GM12891 (cell line): ENCODE measurements around the gene CPTP.
"Not testable (repeated sequence)": the region's sequence is repeated elsewhere in the genome, so short reads cannot be mapped to it uniquely, and the experiment has no call there.

Experiments
- DNase-seq: peaks from one replicate; pipeline ENCODE4 v3.0.0; 2011; ENCODE audit warnings: low spot score; ENCODE audit not compliant: insufficient read length
- FAIRE-seq: peaks from 2 replicates; lab custom pipeline; 2011; peaks lifted over from hg19 to GRCh38; lab: Jason Lieb, UNC
- PAX5 ChIP-seq: IDR thresholded peaks from 2 replicates; pipeline ENCODE4 v1.6.1; 2011; ENCODE audit warnings: low read length, moderate library complexity, mild to moderate bottlenecking; ENCODE audit not compliant: insufficient read depth, severe bottlenecking
- POLR2A ChIP-seq: IDR thresholded peaks from 2 replicates; pipeline ENCODE4 v1.6.1; 2011; ENCODE audit warnings: low read depth, low read length, control low read depth
- POLR2AphosphoS5 ChIP-seq: IDR thresholded peaks from 2 replicates; pipeline ENCODE4 v1.6.1; 2011; ENCODE audit warnings: low read depth, low read length, control low read depth
- POU2F2 ChIP-seq: IDR thresholded peaks from 2 replicates; pipeline ENCODE4 v1.6.1; 2011; ENCODE audit warnings: low read depth, mild to moderate bottlenecking, control low read depth, low read length, moderate library complexity
- SPI1 ChIP-seq: IDR thresholded peaks from 2 replicates; pipeline ENCODE4 v1.6.1; 2011; ENCODE audit warnings: low read depth, low read length, control low read depth
- TAF1 ChIP-seq: IDR thresholded peaks from 2 replicates; pipeline ENCODE4 v1.6.1; 2011; ENCODE audit warnings: low read depth, low read length, control low read depth

Gene CPTP

GRCh38 chr1:1361982-1362423, 37.4 kb downstream of the CPTP start:
- no peak for TF ChIP-seq PAX5
- FAIRE-seq = no peak
- DNase-seq = no peak

- FAIRE-seq (no peak), DNase-seq (no peak)
- no peak for TF ChIP-seq PAX5
- no peak for TF ChIP-seq POLR2A
- no peak for TF ChIP-seq SPI1
Measured at GRCh38 chr1:1364266-1364665, 39.7 kb downstream of the CPTP start.

DNA sequence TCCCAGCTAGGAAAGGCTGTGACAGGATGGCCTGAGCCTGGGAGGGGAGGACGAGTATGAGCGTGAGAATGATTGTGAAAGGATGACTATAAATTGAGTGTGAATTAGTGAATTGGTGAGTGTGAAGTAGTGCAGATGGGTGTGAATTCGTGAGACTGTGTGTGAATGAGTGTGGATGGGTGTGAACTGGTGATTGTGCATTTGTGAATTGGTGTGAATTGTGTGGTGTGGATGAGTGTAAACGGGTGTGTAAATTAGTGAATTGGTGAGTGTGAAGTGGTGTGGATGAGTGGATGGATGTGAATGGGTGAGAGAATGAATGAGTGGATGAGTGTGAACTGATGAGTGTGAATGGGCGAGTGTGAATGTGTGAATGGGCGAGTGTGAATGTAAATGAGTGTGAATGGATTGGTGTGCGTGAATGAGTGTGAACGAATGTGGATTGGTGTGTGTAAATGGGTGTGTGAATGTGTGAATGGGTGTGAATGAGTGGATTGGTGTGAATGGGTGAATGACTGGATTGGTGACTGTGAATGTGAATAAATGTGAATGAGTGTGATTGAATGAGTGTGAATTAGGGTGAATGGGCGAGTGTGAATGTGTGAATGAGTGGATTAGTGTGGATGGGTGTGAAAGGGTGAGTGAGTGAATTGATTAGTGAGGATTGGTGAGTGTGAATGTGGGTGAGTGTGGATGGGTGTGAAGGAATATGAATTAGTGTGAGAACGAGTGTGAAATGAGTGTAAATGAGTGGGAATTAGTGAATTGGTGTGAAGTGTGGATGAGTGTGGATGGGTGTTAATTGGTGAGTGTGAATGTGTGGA, 41.5 kb downstream of the CPTP start:
- peak; percentile 80 for FAIRE-seq
- no peak for TF ChIP-seq POLR2A
- no peak for TF ChIP-seq SPI1
- TF ChIP-seq PAX5 = no peak
- TF ChIP-seq POLR2AphosphoS5 = no peak
- TF ChIP-seq TAF1 = no peak
- no peak for TF ChIP-seq POU2F2
- DNase-seq = no peak

- TF ChIP-seq POLR2AphosphoS5 = no peak
- no peak for TF ChIP-seq POU2F2
- TF ChIP-seq PAX5 = no peak
- FAIRE-seq (peak; percentile 50), DNase-seq (no peak)
Measured at GRCh38 chr1:1366699-1367066, 42.1 kb downstream of the CPTP start.

DNA sequence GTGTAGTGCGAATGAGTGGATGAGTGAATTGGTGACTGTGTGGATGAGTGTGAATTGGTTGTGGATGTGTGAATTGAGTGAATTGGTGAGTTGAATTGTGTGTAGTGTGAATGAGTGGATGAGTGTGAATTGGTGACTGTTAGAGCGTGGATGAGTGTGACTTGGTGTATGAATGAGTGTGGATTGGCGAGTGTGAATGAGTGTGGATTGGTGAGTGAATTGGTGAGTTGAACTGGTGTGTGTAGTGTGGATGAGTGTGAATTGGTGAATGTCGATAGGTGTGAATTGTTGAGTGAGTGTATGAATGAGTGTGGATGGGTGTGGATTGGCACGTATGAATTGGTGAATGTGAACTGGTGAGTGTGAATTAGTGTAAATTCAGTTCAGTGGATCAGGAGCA, 42.7 kb downstream of the CPTP start:
- FAIRE-seq = no peak
- DNase-seq = no peak
- TF ChIP-seq SPI1 (no peak), POLR2A (no peak), TAF1 (no peak), PAX5 (no peak), POU2F2 (no peak), POLR2AphosphoS5 (no peak)

DNA sequence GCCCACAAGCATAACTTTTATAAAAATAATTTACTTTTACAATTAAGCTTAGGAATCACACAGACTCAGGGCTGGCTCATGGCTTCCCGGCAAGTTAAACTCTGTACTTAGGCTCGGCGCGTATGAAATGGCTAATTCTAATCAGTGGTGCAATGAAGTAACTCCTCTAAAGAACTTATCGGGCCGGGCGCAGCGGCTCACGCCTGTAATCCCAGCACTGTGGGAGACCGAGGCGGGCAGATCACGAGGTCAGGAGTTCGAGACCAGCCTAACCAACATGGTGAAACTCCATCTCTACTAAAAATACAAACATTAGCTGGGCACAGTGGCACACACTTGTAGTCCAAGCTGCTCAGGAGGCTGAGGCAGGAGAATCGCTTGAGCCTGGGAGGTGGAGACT, 45.5 kb downstream of the CPTP start:
- FAIRE-seq, DNase-seq: not testable (repeated sequence)

DNA sequence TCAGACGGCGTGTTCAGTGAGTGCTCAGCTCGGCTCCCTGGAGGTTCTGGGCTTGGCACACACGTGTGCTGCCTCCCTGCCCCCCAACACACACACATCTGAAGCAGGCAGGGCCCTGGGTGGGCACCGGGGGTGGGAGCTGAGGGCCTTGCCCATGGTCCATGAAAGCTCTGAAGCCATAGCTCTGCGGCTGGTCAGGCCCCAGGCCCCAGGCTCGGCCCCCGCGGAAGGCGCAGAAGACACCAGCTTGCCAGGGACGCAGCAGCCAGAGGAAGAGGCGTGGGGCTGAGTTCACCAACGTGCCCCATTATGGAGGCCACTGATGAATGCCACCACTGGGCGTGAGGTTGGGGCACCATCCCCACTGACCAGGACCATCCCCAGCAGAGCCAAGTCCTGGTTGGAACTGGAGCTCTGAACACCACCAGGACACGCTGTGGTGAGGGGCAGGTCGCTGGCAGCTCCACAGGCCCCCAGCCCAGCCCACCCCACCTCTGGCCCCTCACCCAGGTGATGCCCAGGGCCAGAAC, 46.2 kb downstream of the CPTP start:
- TF ChIP-seq TAF1 = no peak
- TF ChIP-seq POLR2AphosphoS5 = no peak
- TF ChIP-seq SPI1 = no peak
- no peak for TF ChIP-seq POLR2A
- TF ChIP-seq POU2F2 = no peak
- TF ChIP-seq PAX5 = no peak
- FAIRE-seq (no peak), DNase-seq (no peak)

DNA sequence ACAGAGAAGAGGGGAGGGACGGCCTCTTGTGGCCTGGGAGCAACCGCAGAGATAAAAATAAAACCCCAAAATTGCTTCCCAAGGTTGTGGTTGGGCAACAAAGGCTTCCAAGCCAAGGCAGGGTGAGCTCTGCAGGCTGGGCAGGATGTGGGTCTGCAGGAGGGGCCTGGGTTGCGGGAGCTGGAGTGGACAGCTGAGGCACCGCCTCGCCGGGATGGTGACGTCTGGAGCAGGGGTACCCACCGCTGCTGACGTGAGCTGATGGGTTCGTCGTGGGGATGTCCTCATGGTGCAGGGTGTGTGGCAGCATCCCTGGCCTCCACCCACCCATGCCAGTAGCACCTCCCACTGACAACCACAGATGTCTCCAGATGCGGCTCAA, 46.8 kb downstream of the CPTP start:
- no peak for DNase-seq
- peak; percentile 61 for FAIRE-seq

GRCh38 chr1:1371746-1372711, 47.4 kb downstream of the CPTP start:
- peak; percentile 82 for FAIRE-seq
- no peak for TF ChIP-seq POLR2A
- no peak for TF ChIP-seq POU2F2
- no peak; the same call in 1 of the 2 replicates for TF ChIP-seq POLR2AphosphoS5
- no peak for TF ChIP-seq PAX5
- TF ChIP-seq SPI1 = no peak
- TF ChIP-seq TAF1 = no peak
- peak; percentile 95 for DNase-seq

More for the DNA sequence above, 46.8 kb downstream of the CPTP start:
- no peak for TF ChIP-seq POLR2AphosphoS5
- no peak for TF ChIP-seq TAF1
- TF ChIP-seq PAX5 = no peak
- no peak for TF ChIP-seq POLR2A
- TF ChIP-seq POU2F2 = no peak
- no peak for TF ChIP-seq SPI1
